Lower leg skin (tissue), 4 donors: Measurements from ENCODE around the gene EN2. TPM values are rescaled to one million over a fixed set of nuclear protein-coding genes. Genes with fewer than 3 reads are reported as not detected.

Source experiments
- DNase-seq, 2 donors: peaks; one replicate each; pipeline ENCODE4 v3.0.0-alpha.2; 2019; ENCODE audit warnings: low spot score in 2 of 2
- H3K4me3 ChIP-seq: fragments of 200-600 bp; sonication (generic); 2 replicates; pipeline ENCODE4 v1.5.1; 2017; ENCODE audit warnings: mild to moderate bottlenecking, low read depth; ENCODE audit not compliant: poor library complexity, severe bottlenecking
- POLR2A ChIP-seq, 2 donors: fragments of 450-650 bp; IDR thresholded peaks; one replicate each; pipeline ENCODE4 v1.6.1; 2016 to 2017; ENCODE audit warnings: antibody characterized with exemption in 2 of 2, mild to moderate bottlenecking in 1 of 2, moderate library complexity in 1 of 2
- WGBS, 2 donors: methylation state at CpG; one replicate each; pipeline ENCODE4 v1.1.5; 2018; 5-methylcytosine and 5-hydroxymethylcytosine counted together
- intact Hi-C: fragments of 100-400 bp; cut with DNase I; formaldehyde crosslinking; loops from one replicate; pipeline ENCODE4 v1.15.0; 2023; ENCODE audit warnings: low total_unique reads
- total RNA-seq, 4 donors: library from RNA; depleted of rRNA; stranded (reverse); fragments of >200 nt; gene quantifications; one replicate each; pipeline ENCODE4 v1.1.0, GENCODE V29; 2016
- TF ChIP-seq, protein P1 (sequence below), 3 donors: fragments of 450-650 bp; IDR thresholded peaks; one replicate each; pipeline ENCODE4 v1.5.1; 2016; ENCODE audit warnings: antibody characterized with exemption in 3 of 3, mild to moderate bottlenecking in 3 of 3, moderate library complexity in 2 of 3

The EN2 gene
- total RNA-seq, 4 donors from 2014 or later, result 0.04 to 0.52 TPM; not detected in 2

DNA sequence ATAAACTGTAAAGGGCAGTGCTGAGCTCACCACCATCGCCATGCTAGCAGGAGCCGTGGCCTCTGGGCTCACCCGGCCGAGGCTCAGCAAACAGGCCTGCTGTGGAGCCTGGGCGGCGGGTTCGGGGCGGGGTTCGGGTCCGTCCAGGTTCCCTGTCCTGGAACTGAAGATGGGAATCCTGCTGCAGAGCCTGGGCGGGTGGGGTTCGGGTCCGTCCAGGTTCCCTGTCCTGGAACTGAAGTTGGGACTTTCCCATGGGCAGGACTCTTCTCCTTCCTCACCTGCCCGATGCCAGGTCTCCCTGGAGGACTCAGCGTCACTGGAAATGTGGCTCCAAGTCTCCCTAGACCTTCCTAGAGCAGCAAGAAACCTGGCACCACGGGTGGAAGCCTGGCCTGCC, 36.6 kb downstream of the EN2 start:
- H3K4me3 ChIP-seq, result no peak overlapping the region
- 86 to 87% methylated on average over 15 to 16 of the region's 16 CpGs for WGBS, 2 donors
- no peak for TF ChIP-seq POLR2A (IDR thresholded peaks at IDR 0.05)
- TF ChIP-seq, protein P1, sequence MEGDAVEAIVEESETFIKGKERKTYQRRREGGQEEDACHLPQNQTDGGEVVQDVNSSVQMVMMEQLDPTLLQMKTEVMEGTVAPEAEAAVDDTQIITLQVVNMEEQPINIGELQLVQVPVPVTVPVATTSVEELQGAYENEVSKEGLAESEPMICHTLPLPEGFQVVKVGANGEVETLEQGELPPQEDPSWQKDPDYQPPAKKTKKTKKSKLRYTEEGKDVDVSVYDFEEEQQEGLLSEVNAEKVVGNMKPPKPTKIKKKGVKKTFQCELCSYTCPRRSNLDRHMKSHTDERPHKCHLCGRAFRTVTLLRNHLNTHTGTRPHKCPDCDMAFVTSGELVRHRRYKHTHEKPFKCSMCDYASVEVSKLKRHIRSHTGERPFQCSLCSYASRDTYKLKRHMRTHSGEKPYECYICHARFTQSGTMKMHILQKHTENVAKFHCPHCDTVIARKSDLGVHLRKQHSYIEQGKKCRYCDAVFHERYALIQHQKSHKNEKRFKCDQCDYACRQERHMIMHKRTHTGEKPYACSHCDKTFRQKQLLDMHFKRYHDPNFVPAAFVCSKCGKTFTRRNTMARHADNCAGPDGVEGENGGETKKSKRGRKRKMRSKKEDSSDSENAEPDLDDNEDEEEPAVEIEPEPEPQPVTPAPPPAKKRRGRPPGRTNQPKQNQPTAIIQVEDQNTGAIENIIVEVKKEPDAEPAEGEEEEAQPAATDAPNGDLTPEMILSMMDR (IDR thresholded peaks at IDR 0.05), result no peak
- DNase-seq, result peak in 1 of 2 donors; percentile 76
- intact Hi-C loops, result no loop called here

DNA sequence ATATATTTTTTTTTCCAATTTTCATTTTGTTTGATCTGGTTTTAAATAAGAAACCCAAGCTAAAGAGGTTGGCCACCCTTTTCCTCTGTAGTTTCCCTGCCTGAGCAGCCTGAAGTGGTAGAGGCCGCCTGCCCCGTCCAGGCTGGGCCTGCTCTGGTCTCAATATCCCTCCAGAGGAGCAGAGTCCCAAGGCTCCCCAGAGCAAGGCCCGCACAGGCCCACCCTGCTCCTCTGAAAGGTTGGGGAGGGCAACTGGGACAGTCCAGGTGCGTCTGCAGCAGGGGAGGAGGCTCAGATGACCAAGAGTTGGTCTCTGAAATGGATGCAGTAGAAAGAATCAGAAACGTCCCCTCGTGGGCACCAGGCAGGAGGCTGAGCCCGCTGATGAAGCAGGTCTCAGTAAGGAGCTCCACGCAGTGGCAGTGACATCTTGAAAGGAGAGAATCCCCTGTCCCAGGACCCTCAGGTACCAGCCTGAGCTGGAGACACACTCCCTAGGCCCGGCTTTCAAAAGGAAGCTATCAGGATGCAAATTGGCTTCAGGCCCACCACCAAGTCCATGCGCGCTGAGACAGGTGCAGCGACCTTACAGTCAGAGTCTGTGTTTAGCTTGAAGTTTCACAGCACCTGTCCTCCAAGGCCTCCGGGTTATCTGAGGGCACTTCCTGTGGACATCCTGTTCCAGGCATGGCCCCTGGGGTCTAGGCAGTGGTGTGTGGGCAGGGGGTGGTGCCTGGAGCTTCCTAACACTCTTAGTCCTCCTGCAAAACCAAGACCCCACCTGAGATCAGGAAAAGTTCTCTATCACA, 37.7 kb downstream of the EN2 start:
- intact Hi-C loops, result no loop called here
- TF ChIP-seq POLR2A (IDR thresholded peaks at IDR 0.05), result no peak
- TF ChIP-seq, protein P1 (IDR thresholded peaks at IDR 0.05), result no peak
- DNase-seq, result peak in 1 of 2 donors; percentile 69
- no peak overlapping the region for H3K4me3 ChIP-seq
- WGBS, 2 donors, result 77 to 81% methylated on average over 10 to 13 of the region's 13 CpGs

DNA sequence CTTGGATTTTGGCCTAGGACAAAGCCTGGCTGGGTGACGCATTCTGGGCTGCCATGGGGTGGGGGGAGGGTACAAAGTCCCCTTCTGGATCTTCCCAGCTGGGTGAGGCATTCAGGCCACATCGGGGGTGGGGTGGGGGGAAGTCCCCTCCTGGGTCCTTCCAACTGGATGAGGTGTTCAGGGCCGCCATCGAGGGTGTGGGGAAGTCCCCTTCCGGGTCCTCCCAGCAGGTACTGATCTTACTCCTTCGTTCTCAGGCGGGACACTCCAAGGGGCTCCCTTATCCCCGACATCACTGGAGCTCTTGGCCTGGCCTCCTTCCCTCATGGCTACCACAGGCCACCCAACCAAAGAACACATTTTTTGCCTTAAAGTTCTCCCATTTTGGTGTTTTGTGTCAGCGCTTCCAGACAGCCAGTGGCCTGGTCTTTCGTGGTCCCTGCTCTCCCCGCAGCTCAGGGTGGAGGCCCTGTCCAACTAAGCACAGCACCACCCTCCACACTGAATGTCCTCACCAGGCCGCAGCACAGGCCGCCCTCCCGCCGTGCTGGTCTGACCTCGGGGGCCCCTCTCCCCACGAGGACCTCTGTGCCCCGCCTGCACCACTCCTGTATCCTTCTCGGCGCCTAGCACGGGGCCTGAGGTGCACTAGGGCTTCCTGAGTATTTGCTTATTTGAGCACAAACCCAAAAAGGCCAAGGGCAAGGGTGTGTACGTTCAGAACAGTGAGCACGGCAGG, 38.5 kb downstream of the EN2 start:
- peak in 1 of 2 donors; percentile 67 for DNase-seq
- 87 to 88% methylated on average over 23 of the region's 23 CpGs for WGBS, 2 donors
- intact Hi-C loops, result no loop called here
- TF ChIP-seq, protein P1 (IDR thresholded peaks at IDR 0.05), result no peak
- TF ChIP-seq POLR2A (IDR thresholded peaks at IDR 0.05), result no peak
- no peak overlapping the region for H3K4me3 ChIP-seq

DNA sequence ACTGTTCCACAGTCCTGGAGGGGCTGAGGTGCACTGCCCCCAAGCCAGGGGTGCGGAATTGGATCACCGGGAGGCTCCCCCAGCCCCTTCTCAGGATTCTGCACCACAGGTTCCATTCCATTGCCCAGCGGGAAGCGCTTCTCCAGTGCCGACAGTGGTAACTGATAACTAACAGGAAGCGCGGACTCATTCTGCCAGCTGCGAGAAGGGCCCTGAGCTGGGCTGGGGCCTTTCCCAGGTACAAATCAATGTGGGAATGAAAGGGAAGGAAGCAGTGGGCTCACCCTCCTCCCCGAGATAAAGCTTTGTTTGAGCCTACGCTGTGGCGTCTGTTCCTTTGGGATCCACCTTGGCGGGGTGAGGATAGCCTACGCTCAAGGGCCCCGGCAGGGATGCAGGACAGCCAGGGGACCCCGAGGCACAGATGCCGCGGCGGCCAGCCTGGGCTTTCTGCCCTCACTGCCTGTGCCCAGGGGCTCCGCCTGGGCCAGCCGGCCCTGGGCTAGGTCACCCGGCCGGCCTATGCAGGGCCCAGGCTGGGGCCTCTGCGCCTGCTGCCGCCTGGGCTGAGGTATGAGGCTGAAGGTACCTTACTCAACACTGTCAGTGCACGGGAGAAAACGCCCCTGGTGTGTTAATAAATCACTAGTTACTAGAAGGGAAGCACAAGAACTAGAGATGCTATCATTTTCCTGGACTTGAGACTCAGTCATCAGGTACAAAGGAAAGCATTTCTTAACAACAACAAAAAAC, 39.4 kb downstream of the EN2 start:
- H3K4me3 ChIP-seq, result no peak overlapping the region
- intact Hi-C loops, result no loop called here
- DNase-seq, result peak in 1 of 2 donors; percentile 76
- WGBS, 2 donors, result 69 to 74% methylated on average over 16 to 24 of the region's 26 CpGs
- TF ChIP-seq, protein P1 (IDR thresholded peaks at IDR 0.05), result no peak
- TF ChIP-seq POLR2A (IDR thresholded peaks at IDR 0.05), result no peak

DNA sequence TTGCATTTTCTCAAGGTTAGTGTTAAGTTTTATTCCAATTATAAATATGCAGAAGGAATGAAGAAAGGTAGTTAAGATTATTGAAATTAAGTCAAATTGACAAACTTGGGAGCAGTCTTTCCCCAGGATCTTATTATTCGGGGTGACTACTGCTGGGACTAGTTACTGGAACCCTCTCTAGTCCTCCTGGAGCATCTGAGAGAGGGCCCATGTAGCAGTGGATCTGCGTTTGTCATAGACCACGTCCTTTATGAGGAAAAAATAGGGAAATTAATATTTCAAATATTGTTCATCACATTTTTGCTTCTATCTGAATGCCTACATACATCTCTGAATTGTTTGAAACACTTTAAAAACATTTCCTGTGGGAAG, 47.5 kb downstream of the EN2 start:
- intact Hi-C loops, result no loop called here

More for the DNA sequence above, 47.5 kb downstream of the EN2 start:
- WGBS, 2 donors, result 30 to 36% methylated on average over 3 of the region's 3 CpGs
- no peak for DNase-seq
- no peak for TF ChIP-seq POLR2A (IDR thresholded peaks at IDR 0.05)
- TF ChIP-seq, protein P1 (IDR thresholded peaks at IDR 0.05), result no peak
- H3K4me3 ChIP-seq, result no peak overlapping the region
